ENCODE measurements around the gene MARCO.

DNA sequence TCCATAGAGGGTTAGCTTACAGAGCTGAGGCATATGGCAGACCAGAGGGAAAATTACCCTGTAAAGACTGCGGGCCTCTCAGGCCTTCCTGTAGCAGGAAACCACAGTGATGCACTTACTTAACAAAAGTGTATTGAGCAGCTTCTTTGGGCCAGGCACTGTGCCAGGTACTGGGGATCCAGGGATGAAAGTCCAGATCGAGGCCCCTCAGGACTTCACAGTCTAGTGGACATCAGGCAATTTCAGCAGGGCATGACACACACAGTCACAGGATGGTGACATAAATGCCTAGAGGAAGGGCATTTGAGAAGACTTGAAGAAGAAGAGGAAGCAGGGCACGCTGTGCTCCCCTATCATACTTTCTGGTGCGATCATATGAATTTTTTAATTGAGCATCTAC is 71.7 kb downstream of the MARCO start:
- TF ChIP-seq CTCF (IDR thresholded peaks at IDR 0.05; ENCODE audit: insufficient read depth, low read depth, low read length): no peak
- no peak for TF ChIP-seq EZH2 (IDR thresholded peaks at IDR 0.05; ENCODE audit: insufficient read depth, low read length)

All from astrocyte (in vitro differentiated cells and primary cell).